GM10248 (cell line): ENCODE data around the gene LEMD2.

ENCODE experiments used
- CTCF ChIA-PET: fragments of 300-600 bp; sonication (Branson Sonifier 250); formaldehyde crosslinking; extraction: SDS; loops from one replicate; lab custom pipeline; 2021; ENCODE audit warnings: antibody characterized with exemption; lab: Yijun Ruan, JAX
- POLR2A ChIA-PET: fragments of 350-650 bp; sonication (Branson Sonifier 250); formaldehyde crosslinking; extraction: SDS; loops from one replicate; lab custom pipeline; 2020; ENCODE audit warnings: antibody characterized with exemption; lab: Yijun Ruan, JAX
- DNase-seq: peaks from one replicate; pipeline ENCODE4 v3.0.0; 2012; ENCODE audit errors: extremely low spot score
- CTCF ChIP-seq: IDR thresholded peaks from 2 replicates; pipeline ENCODE4 v1.5.1; 2012; ENCODE audit warnings: mild to moderate bottlenecking, low read depth; ENCODE audit errors: extremely low read depth, missing control alignments, control extremely low read depth

The LEMD2 gene

GRCh38 chr6:33789550-33789895, 593 bp upstream of the LEMD2 start:
- ChIA-PET CTCF (interaction anchor here (2.7 to 3.6 kb wide), 2 partner anchors 17 to 20 kb away, joined by 9 to 18 read pairs; no protein-coding TSS in a partner anchor), POLR2A (no interaction called here)
- DNase-seq, result no peak
- no peak for TF ChIP-seq CTCF

DNA sequence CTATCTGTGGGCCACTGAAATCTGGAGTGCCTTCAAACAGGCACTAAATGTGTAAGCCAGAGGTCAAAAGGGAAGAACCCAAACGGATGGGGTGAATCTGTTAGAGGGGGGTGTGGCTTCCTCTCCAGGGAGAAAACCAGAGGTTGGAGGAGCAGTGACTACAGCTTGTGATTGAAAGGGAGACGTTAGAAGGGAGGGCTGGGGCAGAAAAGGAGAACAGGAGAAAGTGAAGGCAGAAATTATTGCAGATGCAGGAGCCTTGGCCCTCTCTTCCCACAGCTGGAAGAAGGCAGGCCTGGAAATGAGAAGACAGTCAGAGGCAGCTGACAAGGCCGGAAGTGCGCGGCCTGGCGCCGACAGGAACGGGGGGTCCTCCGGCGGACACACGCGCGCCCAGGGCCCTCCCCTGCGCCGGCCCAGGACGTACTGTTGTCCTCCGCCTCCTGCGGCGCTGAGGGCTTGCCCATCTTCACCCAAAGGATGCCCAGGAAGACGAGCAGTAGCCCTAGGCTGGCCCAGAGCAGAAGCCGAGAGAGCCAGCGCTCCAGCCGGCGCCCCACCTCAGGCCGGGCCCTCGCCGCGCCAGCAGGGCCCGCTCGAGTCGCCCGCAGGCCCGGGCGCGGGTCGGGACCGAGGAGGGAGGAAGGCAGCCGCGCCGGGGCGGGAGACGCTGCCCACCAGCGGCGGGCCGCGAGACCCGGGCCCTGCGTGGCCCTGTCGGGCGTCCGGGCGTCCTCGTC, 806 bp downstream of the LEMD2 start:
- DNase-seq, result peak; percentile 79
- TF ChIP-seq CTCF, result no peak
- ChIA-PET POLR2A (interaction anchor here (0.6 kb wide), 1 partner anchor 77 kb away, joined by 3 read pairs; the partner anchor contains the start of gene UQCC2), CTCF (interaction anchor here (0.9 to 3.6 kb wide), 4 partner anchors 14 to 87 kb away, joined by 3 to 18 read pairs (median 6); no protein-coding TSS in a partner anchor)

- no peak for DNase-seq
- TF ChIP-seq CTCF, result no peak
- ChIA-PET CTCF (interaction anchor here (0.9 to 3.6 kb wide), 3 partner anchors 15 to 87 kb away, joined by 3 to 18 read pairs (median 9); no protein-coding TSS in a partner anchor), POLR2A (no interaction called here)
Observed at GRCh38 chr6:33787346-33787953, 1.5 kb downstream of the LEMD2 start.

GRCh38 chr6:33786736-33787135, 2.2 kb downstream of the LEMD2 start:
- ChIA-PET POLR2A (interaction anchor here (0.7 kb wide), 1 partner anchor 8 kb away, joined by 3 read pairs; no protein-coding TSS in a partner anchor), CTCF (interaction anchor here (2.7 to 3.6 kb wide), 2 partner anchors 15 to 17 kb away, joined by 9 to 18 read pairs; no protein-coding TSS in a partner anchor)
- no peak for TF ChIP-seq CTCF
- DNase-seq, result no peak

- ChIA-PET POLR2A (interaction anchor here (1.2 kb wide), 1 partner anchor 12 kb away, joined by 3 read pairs; no protein-coding TSS in a partner anchor), CTCF (interaction anchor here (1.2 to 3.6 kb wide), 3 partner anchors 14 to 16 kb away, joined by 3 to 18 read pairs (median 9); no protein-coding TSS in a partner anchor)
- DNase-seq, result no peak
- TF ChIP-seq CTCF, result no peak
Observed at GRCh38 chr6:33785778-33786177, 3.2 kb downstream of the LEMD2 start.

DNA sequence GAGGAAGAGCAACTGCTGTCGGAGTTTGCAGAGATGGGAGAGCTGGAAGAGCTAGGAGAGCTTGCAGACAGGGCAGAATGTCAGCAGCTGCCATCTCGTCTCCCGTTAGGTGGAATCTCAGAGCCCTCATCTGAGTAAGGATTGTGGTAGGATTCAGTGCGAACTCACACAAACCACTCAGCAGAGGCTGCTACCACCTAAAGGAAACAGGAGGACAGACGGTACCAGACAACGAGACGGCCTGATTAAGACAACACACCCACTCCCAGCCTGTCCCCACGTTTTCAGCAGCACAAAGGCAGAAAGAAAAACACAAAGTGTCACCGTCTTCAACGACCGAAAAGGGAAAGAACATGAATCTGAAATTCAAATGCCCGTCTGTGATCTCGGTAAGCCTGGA, 4.1 kb downstream of the LEMD2 start:
- ChIA-PET CTCF (interaction anchor here (0.9 to 1.7 kb wide), 4 partner anchors 11 to 17 kb away, joined by 3 to 9 read pairs (median 4); no protein-coding TSS in a partner anchor), POLR2A (interaction anchor here (1.2 kb wide), 1 partner anchor 11 kb away, joined by 3 read pairs; no protein-coding TSS in a partner anchor)
- TF ChIP-seq CTCF, result no peak
- no peak for DNase-seq
